ENCODE results near the gene DIPK1C.

GRCh38 chr18:74388227-74388626, 68.9 kb downstream of the DIPK1C start:
- TF ChIP-seq, protein P1, sequence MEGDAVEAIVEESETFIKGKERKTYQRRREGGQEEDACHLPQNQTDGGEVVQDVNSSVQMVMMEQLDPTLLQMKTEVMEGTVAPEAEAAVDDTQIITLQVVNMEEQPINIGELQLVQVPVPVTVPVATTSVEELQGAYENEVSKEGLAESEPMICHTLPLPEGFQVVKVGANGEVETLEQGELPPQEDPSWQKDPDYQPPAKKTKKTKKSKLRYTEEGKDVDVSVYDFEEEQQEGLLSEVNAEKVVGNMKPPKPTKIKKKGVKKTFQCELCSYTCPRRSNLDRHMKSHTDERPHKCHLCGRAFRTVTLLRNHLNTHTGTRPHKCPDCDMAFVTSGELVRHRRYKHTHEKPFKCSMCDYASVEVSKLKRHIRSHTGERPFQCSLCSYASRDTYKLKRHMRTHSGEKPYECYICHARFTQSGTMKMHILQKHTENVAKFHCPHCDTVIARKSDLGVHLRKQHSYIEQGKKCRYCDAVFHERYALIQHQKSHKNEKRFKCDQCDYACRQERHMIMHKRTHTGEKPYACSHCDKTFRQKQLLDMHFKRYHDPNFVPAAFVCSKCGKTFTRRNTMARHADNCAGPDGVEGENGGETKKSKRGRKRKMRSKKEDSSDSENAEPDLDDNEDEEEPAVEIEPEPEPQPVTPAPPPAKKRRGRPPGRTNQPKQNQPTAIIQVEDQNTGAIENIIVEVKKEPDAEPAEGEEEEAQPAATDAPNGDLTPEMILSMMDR (IDR thresholded peaks at IDR 0.05), result no peak
- TF ChIP-seq SIN3A (IDR thresholded peaks at IDR 0.05; ENCODE audit: borderline replicate concordance, insufficient read depth, low read depth, low read length) (no peak), POLR2AphosphoS5 (IDR thresholded peaks at IDR 0.05; ENCODE audit: low read depth, low read length) (no peak), TCF7L2 (IDR thresholded peaks at IDR 0.05; ENCODE audit: low read depth, low read length) (no peak)

Measured in Panc1 (cell line).